Left lung (tissue), 10 donors: Measurements from ENCODE around the gene UACA. TPM values are rescaled to one million over a fixed set of nuclear protein-coding genes. Genes with fewer than 3 reads are reported as not detected.
"Not testable (repeated sequence)": the region's sequence is repeated elsewhere in the genome, so short reads cannot be mapped to it uniquely, and the experiment has no call there.

Experiments used
- ATAC-seq: fragments of 200-7000 bp; cut with Tn5 transposase; one replicate; pipeline ENCODE4 v1.9.1; 2020; ENCODE audit warnings: moderate library complexity
- DNase-seq, 4 donors: peaks; one replicate each; pipeline ENCODE4 v3.0.0-alpha.2; 2013 to 2020
- H3K27ac ChIP-seq, 2 donors: fragments of 200-600 bp; sonication (generic) in 1 of 2; one replicate each; pipeline versions ENCODE4 v1.5.0 to v1.8.0; 2020 to 2021
- H3K27me3 ChIP-seq, 2 donors: fragments of 200-600 bp; sonication (generic) in 1 of 2; one replicate each; pipeline versions ENCODE4 v1.5.0 to v1.8.0; 2020 to 2021
- H3K36me3 ChIP-seq, 2 donors: fragments of 200-600 bp; sonication (generic) in 1 of 2; one replicate each; pipeline versions ENCODE4 v1.5.0 to v1.8.0; 2020 to 2021
- H3K4me1 ChIP-seq, 2 donors: fragments of 200-600 bp; one replicate each; pipeline ENCODE4 v1.8.0; 2021
- H3K4me3 ChIP-seq, 2 donors: fragments of 200-600 bp; sonication (generic) in 1 of 2; one replicate each; pipeline versions ENCODE4 v1.5.0 to v1.8.0; 2020 to 2021; ENCODE audit warnings: mild to moderate bottlenecking in 1 of 2
- H3K9me3 ChIP-seq, 2 donors: fragments of 200-600 bp; sonication (generic) in 1 of 2; one replicate each; pipeline versions ENCODE4 v1.5.0 to v1.8.0; 2020 to 2021
- CTCF ChIP-seq, 2 donors: fragments of 200-600 bp; sonication (generic) in 1 of 2; IDR thresholded peaks; one replicate each; pipeline versions ENCODE4 v1.5.0 to v1.8.0; 2021; ENCODE audit warnings: antibody characterized with exemption in 2 of 2
- intact Hi-C, 2 donors: fragments of 100-400 bp; cut with DNase I; formaldehyde crosslinking; loops; one replicate each; pipeline versions ENCODE4 v1.11.2 to v1.14.2; 2022
- polyA plus RNA-seq, 6 donors: library from polyadenylated mRNA; unstranded; fragments of 120-200 nt; gene quantifications; one replicate each; pipeline ENCODE4 v1.2.1, GENCODE V29; 2013; ENCODE audit not compliant: insufficient read length in 6 of 6
- total RNA-seq, 2 donors: library from RNA; stranded (reverse); fragmentation: NEBNext Ultra II Directional; extraction: Animal tissue kit (Norgen Biotek cat#: 25700); gene quantifications; one replicate each; pipeline ENCODE4 v1.2.1, GENCODE V29; 2021
- donor health status: DM: no; HTN: yes; CAD: no.
- donor health status: DM: no; HTN: no; CAD: no.

Gene UACA
- total and polyA plus RNA-seq, 8 donors: 43.2 to 133 (median 121) TPM

- H3K4me3 ChIP-seq: no peak overlapping the region
- H3K27me3 ChIP-seq: peaks cover 0 to 8% of the 10 kb centered on the region in 2 donors
- H3K27ac ChIP-seq: no peak overlapping the region
- peaks cover 3 to 7% of the 10 kb centered on the region in 2 donors for H3K4me1 ChIP-seq
- no peak for TF ChIP-seq CTCF (IDR thresholded peaks at IDR 0.05)
- H3K9me3 ChIP-seq: no peaks in the 10 kb centered on the region
- intact Hi-C loops: no loop called here
- H3K36me3 ChIP-seq: no peaks in the 10 kb centered on the region
- ATAC-seq (no peak), DNase-seq (no peak)
These were observed 10.1 kb downstream of the UACA start for GRCh38 chr15:70753101-70753829.

- no peak for TF ChIP-seq CTCF (IDR thresholded peaks at IDR 0.05)
- Histone ChIP-seq H3K36me3 (no peaks in the 10 kb centered on the region), H3K27me3 (peaks cover 0 to 8% of the 10 kb centered on the region in 2 donors), H3K4me3 (no peak overlapping the region), H3K4me1 (peaks cover 3 to 11% of the 10 kb centered on the region in 2 donors), H3K27ac (no peak overlapping the region), H3K9me3 (no peaks in the 10 kb centered on the region)
- DNase-seq (no peak), ATAC-seq (no peak)
- intact Hi-C loops: no loop called here
These were observed 11.1 kb downstream of the UACA start for GRCh38 chr15:70752193-70752635.

GRCh38 chr15:70750203-70750869 lies 13.0 kb downstream of the UACA start:
- peaks cover 3 to 11% of the 10 kb centered on the region in 2 donors for H3K4me1 ChIP-seq
- no peak overlapping the region for H3K4me3 ChIP-seq
- no peak for TF ChIP-seq CTCF (IDR thresholded peaks at IDR 0.05)
- H3K9me3 ChIP-seq: no peaks in the 10 kb centered on the region
- intact Hi-C loops: no loop called here
- H3K27ac ChIP-seq: no peak overlapping the region
- H3K36me3 ChIP-seq: no peaks in the 10 kb centered on the region
- DNase-seq (no peak), ATAC-seq (no peak)
- H3K27me3 ChIP-seq: peaks cover 0 to 8% of the 10 kb centered on the region in 2 donors

GRCh38 chr15:70748281-70748747 lies 15.0 kb downstream of the UACA start:
- H3K9me3 ChIP-seq: no peaks in the 10 kb centered on the region
- H3K27ac ChIP-seq: no peak overlapping the region
- intact Hi-C loops: no loop called here
- no peak overlapping the region for H3K4me3 ChIP-seq
- TF ChIP-seq CTCF (IDR thresholded peaks at IDR 0.05): no peak
- ATAC-seq: peak; percentile 41
- peaks cover 0 to 20% of the 10 kb centered on the region in 2 donors for H3K27me3 ChIP-seq
- H3K4me1 ChIP-seq: peaks cover 4 to 12% of the 10 kb centered on the region in 2 donors
- H3K36me3 ChIP-seq: no peaks in the 10 kb centered on the region
- DNase-seq: peak in 1 of 4 donors; percentile 42

- ATAC-seq, H3K9me3 ChIP-seq, H3K27ac ChIP-seq, H3K36me3 ChIP-seq, intact Hi-C loops, H3K4me3 ChIP-seq, DNase-seq: not testable (repeated sequence)
- peaks cover 0 to 28% of the 10 kb centered on the region in 2 donors for H3K27me3 ChIP-seq
- peaks cover 15 to 26% of the 10 kb centered on the region in 2 donors for H3K4me1 ChIP-seq
These were observed 16.8 kb downstream of the UACA start for GRCh38 chr15:70746598-70746997.
